ENCODE results near the gene SRPRA.

SRPRA gene

DNA sequence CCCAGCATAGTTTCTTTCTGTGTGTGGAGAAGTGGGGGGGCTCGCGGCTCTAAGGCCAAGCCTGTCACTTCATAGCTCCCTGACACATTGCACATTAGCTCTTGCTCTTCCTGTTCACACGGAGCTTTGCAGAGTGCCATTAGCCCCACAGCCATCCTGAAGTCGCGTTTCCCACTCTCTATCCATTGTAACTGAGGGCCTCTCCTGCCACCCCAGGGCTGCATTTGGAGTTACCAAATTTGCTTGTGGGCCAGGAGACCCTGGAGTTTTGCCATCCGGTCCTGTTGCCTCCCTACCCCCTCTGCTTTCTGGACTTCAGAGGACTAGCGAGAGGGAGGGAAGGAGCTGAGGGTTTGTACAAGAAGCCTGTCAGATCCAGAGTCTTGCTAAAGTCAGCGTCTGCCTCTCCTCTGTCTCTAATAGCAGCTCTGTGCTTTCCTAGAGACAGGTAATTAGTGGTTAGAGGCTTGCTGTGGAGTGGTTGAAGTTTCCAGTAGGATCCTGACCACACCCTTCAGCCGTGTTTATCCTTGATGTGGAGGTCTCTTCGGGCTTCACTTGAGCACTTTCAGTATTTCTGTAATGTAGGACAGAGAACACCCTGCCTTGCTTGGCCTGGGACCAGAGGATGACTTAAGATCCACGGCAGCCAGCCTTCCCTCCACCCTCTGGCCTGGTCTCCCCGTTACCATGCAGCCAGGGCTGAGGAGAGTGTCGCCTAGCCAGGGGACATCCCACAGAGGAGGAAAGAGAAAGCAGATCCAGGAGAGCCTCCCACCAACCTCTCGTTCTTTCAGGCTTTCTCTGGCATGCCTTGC, 49.3 kb upstream of the SRPRA start:
- no peak for TF ChIP-seq ZNF837 (tag by site-specific recombination; IDR thresholded peaks at IDR 0.05)
- TF ChIP-seq MEIS1 (CRISPR knock-in tag; IDR thresholded peaks at IDR 0.05; ENCODE audit: borderline replicate concordance), result no peak
- no peak for TF ChIP-seq KLF9 (tag by site-specific recombination; IDR thresholded peaks at IDR 0.05; ENCODE audit: low read depth)
- peak; percentile 75 for TF ChIP-seq KLF1 (tag by site-specific recombination; IDR thresholded peaks at IDR 0.05)
- TF ChIP-seq GLIS1 (tag by site-specific recombination; IDR thresholded peaks at IDR 0.05), result peak; percentile 42; the same call in 1 of the 2 replicates
- no peak for TF ChIP-seq TRIM28 (IDR thresholded peaks at IDR 0.05; ENCODE audit: borderline replicate concordance, low read length)
- TF ChIP-seq SP7 (tag by site-specific recombination; IDR thresholded peaks at IDR 0.05), result peak; percentile 89
- peak; percentile 40; the same call in 1 of the 2 replicates for TF ChIP-seq ZBTB17 (tag by site-specific recombination; IDR thresholded peaks at IDR 0.05)
- TF ChIP-seq ZNF747 (tag by site-specific recombination; IDR thresholded peaks at IDR 0.05), result no peak
- peak; percentile 41; the same call in 1 of the 2 replicates for TF ChIP-seq PRDM1 (tag by site-specific recombination; IDR thresholded peaks at IDR 0.05)
- TF ChIP-seq ZNF174 (tag by site-specific recombination; IDR thresholded peaks at IDR 0.05), result no peak
- peaks cover 0 to 3% of the 10 kb centered on the region in 2 experiments; a peak in 1 of 3 replicates for H3K36me3 ChIP-seq (ENCODE audit: control insufficient read depth in 2 of 2, insufficient read depth in 1 of 2, low read length in 2 of 2)
- ChIA-PET POLR2A (interaction anchor here (1.6 to 1.9 kb wide), 2 partner anchors 36 to 38 kb away, joined by 3 to 11 read pairs; partner anchors contain the start of gene ST3GAL4), CTCF (interaction anchor here (0.6 to 1.8 kb wide), 8 partner anchors 7 to 672 kb away, joined by 3 to 12 read pairs (median 4); partner anchors contain the start of gene DCPS)
- H3K4me3 ChIP-seq (ENCODE audit: low read depth, low read length), result no peak overlapping the region
- H3K4me1 ChIP-seq (ENCODE audit: control insufficient read depth, insufficient read depth, low read length), result peaks cover 9% of the 10 kb centered on the region
- no peaks in the 10 kb centered on the region for H3K9me3 ChIP-seq (ENCODE audit: control insufficient read depth, insufficient read depth, low read depth, low read length)
- peak overlapping the region; percentile 31; the same call in 1 of the 2 replicates for H3K27ac ChIP-seq (ENCODE audit: extremely low read depth, low read depth, low read length)

DNA sequence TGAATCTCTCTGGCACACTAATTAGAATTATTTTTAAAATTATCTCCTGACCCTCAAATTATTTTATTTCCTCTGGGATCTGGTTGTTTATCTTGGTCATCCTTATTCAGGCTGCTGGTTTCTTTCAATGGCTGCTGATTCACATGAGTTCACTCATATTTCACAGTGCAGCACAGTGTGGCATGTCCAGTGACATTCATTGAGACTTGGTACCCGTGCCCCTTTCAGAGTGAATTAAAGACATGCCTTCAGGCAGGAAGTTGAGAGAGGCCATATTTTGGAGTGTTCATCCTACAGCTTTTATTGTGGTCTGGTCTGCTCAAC, 48.7 kb upstream of the SRPRA start:
- H3K4me1 ChIP-seq (ENCODE audit: control insufficient read depth, insufficient read depth, low read length), result peaks cover 9% of the 10 kb centered on the region
- ChIA-PET POLR2A (interaction anchor here (1.6 to 1.9 kb wide), 2 partner anchors 37 to 38 kb away, joined by 3 to 11 read pairs; partner anchors contain the start of gene ST3GAL4), CTCF (interaction anchor here (0.6 to 1.1 kb wide), 4 partner anchors 124 to 673 kb away, joined by 3 to 7 read pairs (median 4); no protein-coding TSS in a partner anchor)
- peaks cover 0 to 3% of the 10 kb centered on the region in 2 experiments; a peak in 1 of 3 replicates for H3K36me3 ChIP-seq (ENCODE audit: control insufficient read depth in 2 of 2, insufficient read depth in 1 of 2, low read length in 2 of 2)
- H3K9me3 ChIP-seq (ENCODE audit: control insufficient read depth, insufficient read depth, low read depth, low read length), result no peaks in the 10 kb centered on the region
- H3K4me3 ChIP-seq (ENCODE audit: low read depth, low read length), result no peak overlapping the region
- TF ChIP-seq ZNF202 (tag by site-specific recombination; IDR thresholded peaks at IDR 0.05; ENCODE audit: borderline replicate concordance) (no peak), ZNF561 (tag by site-specific recombination; IDR thresholded peaks at IDR 0.05; ENCODE audit: borderline replicate concordance) (no peak), ZNF791 (tag by site-specific recombination; IDR thresholded peaks at IDR 0.05) (no peak), HOXA7 (CRISPR knock-in tag; IDR thresholded peaks at IDR 0.05; ENCODE audit: borderline replicate concordance) (no peak), ZNF654 (tag by site-specific recombination; IDR thresholded peaks at IDR 0.05; ENCODE audit: low read depth) (no peak), ZNF571 (tag by site-specific recombination; IDR thresholded peaks at IDR 0.05) (no peak), ZEB2 (tag by site-specific recombination; IDR thresholded peaks at IDR 0.05) (no peak), ZNF354C (tag by site-specific recombination; IDR thresholded peaks at IDR 0.05; ENCODE audit: borderline replicate concordance, low read depth) (no peak), YY2 (tag by site-specific recombination; IDR thresholded peaks at IDR 0.05) (no peak), ZNF132 (tag by site-specific recombination; IDR thresholded peaks at IDR 0.05; ENCODE audit: borderline replicate concordance) (no peak), ZNF548 (tag by site-specific recombination; IDR thresholded peaks at IDR 0.05) (no peak), ZNF596 (tag by site-specific recombination; IDR thresholded peaks at IDR 0.05) (no peak), ZBTB21 (tag by site-specific recombination; IDR thresholded peaks at IDR 0.05) (no peak), ZNF302 (tag by site-specific recombination; IDR thresholded peaks at IDR 0.05; ENCODE audit: low read depth) (no peak)
- TF ChIP-seq, protein P1, sequence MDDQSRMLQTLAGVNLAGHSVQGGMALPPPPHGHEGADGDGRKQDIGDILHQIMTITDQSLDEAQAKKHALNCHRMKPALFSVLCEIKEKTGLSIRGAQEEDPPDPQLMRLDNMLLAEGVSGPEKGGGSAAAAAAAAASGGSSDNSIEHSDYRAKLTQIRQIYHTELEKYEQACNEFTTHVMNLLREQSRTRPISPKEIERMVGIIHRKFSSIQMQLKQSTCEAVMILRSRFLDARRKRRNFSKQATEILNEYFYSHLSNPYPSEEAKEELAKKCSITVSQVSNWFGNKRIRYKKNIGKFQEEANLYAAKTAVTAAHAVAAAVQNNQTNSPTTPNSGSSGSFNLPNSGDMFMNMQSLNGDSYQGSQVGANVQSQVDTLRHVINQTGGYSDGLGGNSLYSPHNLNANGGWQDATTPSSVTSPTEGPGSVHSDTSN (CRISPR knock-in tag; IDR thresholded peaks at IDR 0.05), result no peak
- TF ChIP-seq, protein P2, sequence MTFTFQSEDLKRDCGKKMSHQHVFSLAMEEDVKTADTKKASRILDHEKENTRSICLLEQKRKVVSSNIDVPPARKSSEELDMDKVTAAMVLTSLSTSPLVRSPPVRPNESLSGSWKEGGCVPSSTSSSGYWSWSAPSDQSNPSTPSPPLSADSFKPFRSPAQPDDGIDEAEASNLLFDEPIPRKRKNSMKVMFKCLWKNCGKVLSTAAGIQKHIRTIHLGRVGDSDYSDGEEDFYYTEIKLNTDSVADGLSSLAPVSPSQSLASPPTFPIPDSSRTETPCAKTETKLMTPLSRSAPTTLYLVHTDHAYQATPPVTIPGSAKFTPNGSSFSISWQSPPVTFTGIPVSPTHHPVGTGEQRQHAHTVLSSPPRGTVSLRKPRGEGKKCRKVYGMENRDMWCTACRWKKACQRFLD (tag by site-specific recombination; IDR thresholded peaks at IDR 0.05), result no peak
- TF ChIP-seq, protein P3, sequence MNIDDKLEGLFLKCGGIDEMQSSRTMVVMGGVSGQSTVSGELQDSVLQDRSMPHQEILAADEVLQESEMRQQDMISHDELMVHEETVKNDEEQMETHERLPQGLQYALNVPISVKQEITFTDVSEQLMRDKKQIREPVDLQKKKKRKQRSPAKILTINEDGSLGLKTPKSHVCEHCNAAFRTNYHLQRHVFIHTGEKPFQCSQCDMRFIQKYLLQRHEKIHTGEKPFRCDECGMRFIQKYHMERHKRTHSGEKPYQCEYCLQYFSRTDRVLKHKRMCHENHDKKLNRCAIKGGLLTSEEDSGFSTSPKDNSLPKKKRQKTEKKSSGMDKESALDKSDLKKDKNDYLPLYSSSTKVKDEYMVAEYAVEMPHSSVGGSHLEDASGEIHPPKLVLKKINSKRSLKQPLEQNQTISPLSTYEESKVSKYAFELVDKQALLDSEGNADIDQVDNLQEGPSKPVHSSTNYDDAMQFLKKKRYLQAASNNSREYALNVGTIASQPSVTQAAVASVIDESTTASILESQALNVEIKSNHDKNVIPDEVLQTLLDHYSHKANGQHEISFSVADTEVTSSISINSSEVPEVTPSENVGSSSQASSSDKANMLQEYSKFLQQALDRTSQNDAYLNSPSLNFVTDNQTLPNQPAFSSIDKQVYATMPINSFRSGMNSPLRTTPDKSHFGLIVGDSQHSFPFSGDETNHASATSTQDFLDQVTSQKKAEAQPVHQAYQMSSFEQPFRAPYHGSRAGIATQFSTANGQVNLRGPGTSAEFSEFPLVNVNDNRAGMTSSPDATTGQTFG (tag by site-specific recombination; IDR thresholded peaks at IDR 0.05; ENCODE audit: borderline replicate concordance), result no peak
- no peak overlapping the region for H3K27ac ChIP-seq (ENCODE audit: extremely low read depth, low read depth, low read length)

All from HEK293 (cell line).